HEK293T (cell line): ENCODE measurements around the gene ZDHHC8.

Experiments
- CTCF ChIA-PET: fragments of 350-600 bp; formaldehyde crosslinking; extraction: SDS; loops from one replicate; lab custom pipeline; 2021; ENCODE audit warnings: antibody characterized with exemption, inconsistent platforms; lab: Yijun Ruan, JAX
- POLR2A ChIA-PET: fragments of 350-600 bp; formaldehyde crosslinking; extraction: SDS; loops from one replicate; lab custom pipeline; 2020; ENCODE audit warnings: antibody characterized with exemption, inconsistent platforms; lab: Yijun Ruan, JAX
- DNase-seq: peaks from one replicate; pipeline ENCODE4 v3.0.0; 2012; ENCODE audit warnings: mixed read lengths; ENCODE audit errors: extremely low spot score
- ARNT ChIP-seq: fragments of 450-650 bp; IDR thresholded peaks from 2 replicates; pipeline ENCODE4 v1.6.1; 2017; ENCODE audit warnings: mild to moderate bottlenecking
- BHLHE40 ChIP-seq: fragments of 450-650 bp; IDR thresholded peaks from 2 replicates; pipeline ENCODE4 v1.6.1; 2016; ENCODE audit warnings: mild to moderate bottlenecking, moderate library complexity, borderline replicate concordance
- CTBP1 ChIP-seq: fragments of 450-650 bp; IDR thresholded peaks from 2 replicates; pipeline ENCODE4 v1.6.1; 2016; ENCODE audit warnings: borderline replicate concordance
- ELF4 ChIP-seq: fragments of 450-650 bp; IDR thresholded peaks from 2 replicates; pipeline ENCODE4 v1.6.1; 2017; ENCODE audit warnings: antibody characterized with exemption
- FOXA1 ChIP-seq: fragments of 450-650 bp; IDR thresholded peaks from 2 replicates; pipeline ENCODE4 v1.6.1; 2016; ENCODE audit warnings: mild to moderate bottlenecking
- FOXK2 ChIP-seq: fragments of 450-650 bp; IDR thresholded peaks from 2 replicates; pipeline ENCODE4 v1.6.1; 2016; ENCODE audit warnings: mild to moderate bottlenecking
- FOXM1 ChIP-seq: fragments of 450-650 bp; IDR thresholded peaks from 2 replicates; pipeline ENCODE4 v1.6.1; 2017; ENCODE audit warnings: mild to moderate bottlenecking, borderline replicate concordance
- HDGF ChIP-seq: fragments of 450-650 bp; IDR thresholded peaks from 2 replicates; pipeline ENCODE4 v1.6.1; 2017; ENCODE audit warnings: antibody characterized with exemption, borderline replicate concordance
- L3MBTL2 ChIP-seq: fragments of 450-650 bp; conservative IDR thresholded peaks from 2 replicates; pipeline ENCODE4 v1.6.1; 2016; ENCODE audit warnings: mild to moderate bottlenecking
- LEF1 ChIP-seq: fragments of 450-650 bp; IDR thresholded peaks from 2 replicates; pipeline ENCODE4 v1.6.1; 2017; ENCODE audit warnings: mild to moderate bottlenecking, borderline replicate concordance
- NFRKB ChIP-seq: fragments of 450-650 bp; IDR thresholded peaks from 2 replicates; pipeline ENCODE4 v1.6.1; 2016; ENCODE audit warnings: mild to moderate bottlenecking, moderate library complexity
- PKNOX1 ChIP-seq: fragments of 450-650 bp; IDR thresholded peaks from 2 replicates; pipeline ENCODE4 v1.6.1; 2016
- SP1 ChIP-seq: fragments of 450-650 bp; IDR thresholded peaks from 2 replicates; pipeline ENCODE4 v1.6.1; 2017
- SUZ12 ChIP-seq: fragments of 450-650 bp; IDR thresholded peaks from 2 replicates; pipeline ENCODE4 v1.6.1; 2016; ENCODE audit warnings: mild to moderate bottlenecking
- TARDBP ChIP-seq: fragments of 450-650 bp; IDR thresholded peaks from 2 replicates; pipeline ENCODE4 v1.6.1; 2016
- ZNF384 ChIP-seq: fragments of 450-650 bp; IDR thresholded peaks from 2 replicates; pipeline ENCODE4 v1.6.1; 2016

The ZDHHC8 gene

GRCh38 chr22:20118300-20119020, 13.1 kb upstream of the ZDHHC8 start:
- ChIA-PET CTCF (no interaction called here), POLR2A (interaction anchor here (1.2 to 5.0 kb wide), 4 partner anchors 8 to 102 kb away, joined by 4 to 51 read pairs (median 14); partner anchors contain the start of genes DGCR8 and ZDHHC8)
- no peak for TF ChIP-seq LEF1
- no peak for TF ChIP-seq SUZ12
- peak; percentile 61; the same call in 1 of the 2 replicates for TF ChIP-seq HDGF
- DNase-seq, result no peak

GRCh38 chr22:20121856-20122415, 9.7 kb upstream of the ZDHHC8 start:
- no peak for DNase-seq
- ChIA-PET CTCF (no interaction called here), POLR2A (no interaction called here)
- TF ChIP-seq LEF1 (no peak), TARDBP (no peak), HDGF (no peak), ARNT (no peak), SP1 (no peak), L3MBTL2 (no peak)

- CTCF ChIA-PET, result no interaction called here
- TF ChIP-seq PKNOX1, result no peak
- no peak for TF ChIP-seq FOXA1
- TF ChIP-seq CTBP1, result no peak
- TF ChIP-seq ARNT, result no peak
- TF ChIP-seq LEF1, result no peak
- TF ChIP-seq ELF4, result no peak
- no peak for TF ChIP-seq NFRKB
- TF ChIP-seq SUZ12, result no peak
- TF ChIP-seq L3MBTL2, result no peak
- TF ChIP-seq SP1, result no peak
- TF ChIP-seq HDGF, result no peak
- no peak for TF ChIP-seq FOXM1
- no peak for TF ChIP-seq BHLHE40
- no peak for TF ChIP-seq ZNF384
- TF ChIP-seq TARDBP, result no peak
- TF ChIP-seq FOXK2, result no peak
- POLR2A ChIA-PET, result interaction anchor here (0.8 to 1.0 kb wide), 2 partner anchors 11 to 44 kb away, joined by 3 read pairs; partner anchors contain the start of gene DGCR8
- DNase-seq, result no peak
Measured at GRCh38 chr22:20123366-20124082, 8.1 kb upstream of the ZDHHC8 start.

GRCh38 chr22:20124083-20124787, 7.4 kb upstream of the ZDHHC8 start:
- DNase-seq, result no peak
- no peak for TF ChIP-seq BHLHE40
- no peak for TF ChIP-seq ZNF384
- no peak for TF ChIP-seq FOXM1
- no peak for TF ChIP-seq LEF1
- no peak for TF ChIP-seq ARNT
- no peak for TF ChIP-seq CTBP1
- no peak for TF ChIP-seq SUZ12
- no peak for TF ChIP-seq PKNOX1
- TF ChIP-seq FOXA1, result no peak
- TF ChIP-seq ELF4, result no peak
- TF ChIP-seq FOXK2, result no peak
- no peak for TF ChIP-seq HDGF
- TF ChIP-seq TARDBP, result no peak
- TF ChIP-seq NFRKB, result no peak
- TF ChIP-seq SP1, result no peak
- TF ChIP-seq L3MBTL2, result no peak
- ChIA-PET CTCF (no interaction called here), POLR2A (interaction anchor here (0.8 to 1.0 kb wide), 2 partner anchors 12 to 44 kb away, joined by 3 read pairs; partner anchors contain the start of gene DGCR8)

- TF ChIP-seq PKNOX1 (no peak), CTBP1 (no peak), FOXM1 (no peak)
- POLR2A ChIA-PET, result interaction anchor here (1.3 kb wide), 1 partner anchor 8 kb away, joined by 7 read pairs; the partner anchor contains the start of gene TRMT2A
- no peak for DNase-seq
- CTCF ChIA-PET, result no interaction called here
Measured at GRCh38 chr22:20125201-20126174, 6.1 kb upstream of the ZDHHC8 start.
